ENCODE measurements around the gene AEBP1.

DNA sequence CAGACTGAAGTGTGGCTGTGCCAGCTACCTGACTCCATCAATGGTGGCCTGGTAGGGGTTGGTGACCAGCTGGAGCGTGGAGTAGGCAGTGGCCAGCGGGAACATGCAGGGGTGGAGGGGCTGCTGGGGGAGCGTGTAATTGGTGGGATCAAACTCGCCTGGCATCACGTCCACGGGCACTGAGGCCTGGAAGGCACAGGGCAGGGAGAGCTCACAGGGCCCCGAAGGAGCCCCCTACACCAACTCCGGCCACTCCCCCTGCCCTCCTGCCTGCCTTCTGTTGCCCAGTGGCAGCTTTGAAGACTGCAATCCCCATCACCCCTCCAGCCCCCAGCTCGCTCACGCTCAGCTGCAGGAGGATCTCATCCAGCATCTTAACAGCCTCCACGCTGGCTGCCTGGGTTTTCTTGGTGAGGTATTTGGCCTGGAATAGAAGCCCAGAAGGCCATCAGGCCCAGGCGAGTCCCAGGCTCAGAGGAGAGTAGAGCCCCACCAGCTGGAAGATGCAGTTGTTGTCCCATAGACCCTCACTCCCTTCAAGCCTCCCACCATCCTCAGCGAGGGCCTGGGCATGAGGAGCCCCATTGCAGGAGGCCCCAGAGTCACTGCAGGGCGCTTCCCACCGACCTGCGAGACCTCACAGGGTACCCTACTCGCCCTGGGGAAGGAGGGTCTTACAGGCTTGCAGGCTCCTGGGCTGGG lies 12.1 kb downstream of the AEBP1 start:
- TF ChIP-seq, protein P1, sequence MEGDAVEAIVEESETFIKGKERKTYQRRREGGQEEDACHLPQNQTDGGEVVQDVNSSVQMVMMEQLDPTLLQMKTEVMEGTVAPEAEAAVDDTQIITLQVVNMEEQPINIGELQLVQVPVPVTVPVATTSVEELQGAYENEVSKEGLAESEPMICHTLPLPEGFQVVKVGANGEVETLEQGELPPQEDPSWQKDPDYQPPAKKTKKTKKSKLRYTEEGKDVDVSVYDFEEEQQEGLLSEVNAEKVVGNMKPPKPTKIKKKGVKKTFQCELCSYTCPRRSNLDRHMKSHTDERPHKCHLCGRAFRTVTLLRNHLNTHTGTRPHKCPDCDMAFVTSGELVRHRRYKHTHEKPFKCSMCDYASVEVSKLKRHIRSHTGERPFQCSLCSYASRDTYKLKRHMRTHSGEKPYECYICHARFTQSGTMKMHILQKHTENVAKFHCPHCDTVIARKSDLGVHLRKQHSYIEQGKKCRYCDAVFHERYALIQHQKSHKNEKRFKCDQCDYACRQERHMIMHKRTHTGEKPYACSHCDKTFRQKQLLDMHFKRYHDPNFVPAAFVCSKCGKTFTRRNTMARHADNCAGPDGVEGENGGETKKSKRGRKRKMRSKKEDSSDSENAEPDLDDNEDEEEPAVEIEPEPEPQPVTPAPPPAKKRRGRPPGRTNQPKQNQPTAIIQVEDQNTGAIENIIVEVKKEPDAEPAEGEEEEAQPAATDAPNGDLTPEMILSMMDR (IDR thresholded peaks at IDR 0.05): no peak
- TF ChIP-seq POLR2A (IDR thresholded peaks at IDR 0.05): no peak

Measured in testis (tissue), 2 donors.